HepG2 (cell line): ENCODE measurements around the gene DDRGK1.

ENCODE experiments used
- CTCF ChIP-seq: sonication (generic); formaldehyde crosslinking; IDR thresholded peaks from 2 replicates; pipeline ENCODE4 v1.5.0; 2020; ENCODE audit warnings: mild to moderate bottlenecking, missing genetic modification reagents, moderate library complexity
- EP300 ChIP-seq, 3 experiments: sonication (generic) in 1 of 3; formaldehyde crosslinking in 1 of 3; IDR thresholded peaks; 2 replicates each; pipeline versions ENCODE4 v1.5.1 to v1.6.1; 2011 to 2020; ENCODE audit warnings: low read depth in 2 of 3, low read length in 2 of 3, borderline replicate concordance in 1 of 3, improper control_type of control experiment in 1 of 3, mild to moderate bottlenecking in 1 of 3, missing genetic modification reagents in 1 of 3, moderate library complexity in 1 of 3
- HDAC6 ChIP-seq: fragments of 200-600 bp; sonication (generic); IDR thresholded peaks from 2 replicates; pipeline ENCODE4 v1.7.0; 2017; ENCODE audit warnings: mild to moderate bottlenecking, antibody characterized with exemption, low read length, low read depth
- HNRNPH1 ChIP-seq: fragments of 200-400 bp; formaldehyde crosslinking; optimal IDR thresholded peaks from 2 replicates; pipeline ENCODE3; 2017; ENCODE audit warnings: mild to moderate bottlenecking, low read depth, low read length
- POLR2A ChIP-seq, 2 experiments: IDR thresholded peaks; 2 replicates each; pipeline ENCODE4 v1.6.1; 2011; ENCODE audit warnings: low read depth in 2 of 2, low read length in 2 of 2, mild to moderate bottlenecking in 1 of 2, moderate library complexity in 1 of 2; ENCODE audit not compliant: insufficient read depth in 1 of 2
- RAD21 ChIP-seq: fragments of 450-650 bp; formaldehyde crosslinking; IDR thresholded peaks from 2 replicates; pipeline ENCODE4 v1.5.0; 2020; ENCODE audit warnings: mild to moderate bottlenecking
- RARA ChIP-seq: IDR thresholded peaks from 2 replicates; pipeline ENCODE4 v1.6.1; 2016; ENCODE audit warnings: missing genetic modification reagents, missing compliant biosample characterization
- SP1 ChIP-seq, 2 experiments: fragments of 450-650 bp in 1 of 2; sonication (generic) in 1 of 2; formaldehyde crosslinking in 1 of 2; IDR thresholded peaks; 2 replicates each; pipeline versions ENCODE4 v1.4.0 to v1.6.1; 2016 to 2020; ENCODE audit warnings: missing genetic modification reagents in 1 of 2
- SP5 ChIP-seq: IDR thresholded peaks from 2 replicates; pipeline ENCODE4 v1.6.1; 2016; ENCODE audit warnings: low read depth, borderline replicate concordance
- TFDP2 ChIP-seq: sonication (generic); formaldehyde crosslinking; IDR thresholded peaks from 2 replicates; pipeline ENCODE4 v1.4.0; 2020; ENCODE audit warnings: missing genetic modification reagents
- ZNF24 ChIP-seq: fragments of 450-650 bp; IDR thresholded peaks from 2 replicates; pipeline ENCODE4 v1.6.1; 2017; ENCODE audit warnings: antibody characterized with exemption, mild to moderate bottlenecking
- ZNF292 ChIP-seq: sonication (generic); formaldehyde crosslinking; IDR thresholded peaks from 2 replicates; pipeline ENCODE4 v1.8.1; 2022; ENCODE audit warnings: mild to moderate bottlenecking, low read depth, missing genetic modification reagents, borderline replicate concordance
- ZSCAN12 ChIP-seq: sonication (generic); formaldehyde crosslinking; IDR thresholded peaks from 2 replicates; pipeline ENCODE4 v1.9.0; 2021; ENCODE audit warnings: mild to moderate bottlenecking, missing genetic modification reagents
- ZSCAN25 ChIP-seq: sonication (generic); formaldehyde crosslinking; IDR thresholded peaks from 2 replicates; pipeline ENCODE4 v1.8.0; 2022; ENCODE audit warnings: mild to moderate bottlenecking, missing genetic modification reagents

- TF ChIP-seq HDAC6 (no peak), ZNF24 (no peak), TFDP2 (no peak), POLR2A (IDR thresholded peaks at IDR 0.05; ENCODE audit: insufficient read depth in 1 of 2, low read depth in 2 of 2, low read length in 2 of 2) (no peak), ZNF292 (CRISPR knock-in tag) (no peak), CTCF (CRISPR knock-in tag) (no peak), EP300 (IDR thresholded peaks at IDR 0.05; ENCODE audit: low read depth in 2 of 2, low read length in 2 of 2) (no peak), EP300 (CRISPR knock-in tag; IDR thresholded peaks at IDR 0.05; ENCODE audit: borderline replicate concordance) (no peak), ZSCAN12 (CRISPR knock-in tag) (no peak), RAD21 (CRISPR knock-in tag) (no peak), SP5 (CRISPR knock-in tag) (no peak), RARA (CRISPR knock-in tag) (no peak), HNRNPH1 (no peak), SP1 (IDR thresholded peaks at IDR 0.05) (no peak), SP1 (CRISPR knock-in tag; IDR thresholded peaks at IDR 0.05) (no peak), ZSCAN25 (no peak)
Observed at GRCh38 chr20:3244613-3245012, 40.1 kb upstream of the DDRGK1 start.
